Superior temporal gyrus (tissue), 1 donor: Measurements from ENCODE around the gene SLC39A11.
"Not testable (repeated sequence)": the region's sequence is repeated elsewhere in the genome, so short reads cannot be mapped to it uniquely, and the experiment has no call there.

Experiments
- DNase-seq: peaks from one replicate; pipeline ENCODE4 v3.0.0-alpha.2; 2016; ENCODE audit errors: extremely low spot score

Gene SLC39A11

GRCh38 chr17:72658675-72659074 lies 433.8 kb downstream of the SLC39A11 start:
- no peak for DNase-seq

GRCh38 chr17:72657467-72658317 lies 434.8 kb downstream of the SLC39A11 start:
- DNase-seq = no peak

GRCh38 chr17:72656130-72656763 lies 436.2 kb downstream of the SLC39A11 start:
- peak; percentile 25 for DNase-seq

GRCh38 chr17:72654706-72655105 lies 437.8 kb downstream of the SLC39A11 start:
- no peak for DNase-seq

- no peak for DNase-seq
Measured at GRCh38 chr17:72651988-72652387, 440.5 kb downstream of the SLC39A11 start.

GRCh38 chr17:72648702-72649101 lies 443.8 kb downstream of the SLC39A11 start:
- DNase-seq = no peak

GRCh38 chr17:72646176-72646575 lies 446.3 kb downstream of the SLC39A11 start:
- DNase-seq = no peak

GRCh38 chr17:72644492-72644891 lies 448.0 kb downstream of the SLC39A11 start:
- DNase-seq = no peak

- no peak for DNase-seq
Measured at GRCh38 chr17:72643575-72644216, 448.8 kb downstream of the SLC39A11 start.

- no peak for DNase-seq
Measured at GRCh38 chr17:72642720-72643119, 449.8 kb downstream of the SLC39A11 start.

GRCh38 chr17:72640415-72641165 lies 451.9 kb downstream of the SLC39A11 start:
- DNase-seq = no peak

- no peak for DNase-seq
Measured at GRCh38 chr17:72639711-72640110, 452.8 kb downstream of the SLC39A11 start.

- not testable (repeated sequence) for DNase-seq
Measured at GRCh38 chr17:72638932-72639331, 453.6 kb downstream of the SLC39A11 start.

GRCh38 chr17:72635034-72635635 lies 457.4 kb downstream of the SLC39A11 start:
- no peak for DNase-seq

- no peak for DNase-seq
Measured at GRCh38 chr17:72634621-72635020, 457.9 kb downstream of the SLC39A11 start.

GRCh38 chr17:72631949-72632684 lies 460.4 kb downstream of the SLC39A11 start:
- DNase-seq = no peak

- DNase-seq = no peak
Measured at GRCh38 chr17:72631568-72631948, 460.9 kb downstream of the SLC39A11 start.

- no peak for DNase-seq
Measured at GRCh38 chr17:72624652-72625051, 467.8 kb downstream of the SLC39A11 start.

GRCh38 chr17:72624226-72624625 lies 468.3 kb downstream of the SLC39A11 start:
- DNase-seq = no peak

GRCh38 chr17:72622661-72623433 lies 469.6 kb downstream of the SLC39A11 start:
- no peak for DNase-seq
